ENCODE data around the gene ROM1. TPM values are rescaled to one million over a fixed set of nuclear protein-coding genes. Genes with fewer than 3 reads are reported as not detected.
A peak's percentile ranks its signal among the peaks of the same experiment; 100 is the strongest.

ROM1 gene
- total and polyA plus RNA-seq, 2 experiments from 2014 or later: 0.24 to 0.65 TPM

DNA sequence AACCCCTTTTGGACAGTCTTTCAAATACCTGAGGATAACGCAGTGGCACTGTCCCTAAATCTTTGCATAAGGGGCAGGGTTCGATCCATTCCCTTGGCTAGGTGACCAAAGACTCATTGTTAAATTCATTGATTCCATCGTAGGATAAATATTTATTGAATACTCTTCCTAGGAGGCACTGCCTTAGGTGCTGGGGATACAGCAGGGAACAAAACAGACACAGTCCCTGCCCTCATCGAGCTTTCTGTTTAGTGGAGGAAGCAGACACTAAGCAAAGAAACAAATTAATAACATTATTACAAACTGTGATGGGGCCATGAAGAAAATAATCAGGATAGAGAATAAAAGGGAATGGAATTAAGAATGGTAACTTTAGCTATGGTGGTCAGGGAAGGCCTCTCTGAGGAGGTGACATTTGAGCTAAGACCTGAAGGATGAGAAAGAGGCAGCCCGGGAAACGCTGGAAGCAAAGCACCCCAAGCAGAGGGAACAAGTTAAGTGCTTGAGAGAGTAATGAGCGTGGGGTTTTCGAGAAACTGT lies 8.0 kb downstream of the ROM1 start:
- TF ChIP-seq, protein P1, sequence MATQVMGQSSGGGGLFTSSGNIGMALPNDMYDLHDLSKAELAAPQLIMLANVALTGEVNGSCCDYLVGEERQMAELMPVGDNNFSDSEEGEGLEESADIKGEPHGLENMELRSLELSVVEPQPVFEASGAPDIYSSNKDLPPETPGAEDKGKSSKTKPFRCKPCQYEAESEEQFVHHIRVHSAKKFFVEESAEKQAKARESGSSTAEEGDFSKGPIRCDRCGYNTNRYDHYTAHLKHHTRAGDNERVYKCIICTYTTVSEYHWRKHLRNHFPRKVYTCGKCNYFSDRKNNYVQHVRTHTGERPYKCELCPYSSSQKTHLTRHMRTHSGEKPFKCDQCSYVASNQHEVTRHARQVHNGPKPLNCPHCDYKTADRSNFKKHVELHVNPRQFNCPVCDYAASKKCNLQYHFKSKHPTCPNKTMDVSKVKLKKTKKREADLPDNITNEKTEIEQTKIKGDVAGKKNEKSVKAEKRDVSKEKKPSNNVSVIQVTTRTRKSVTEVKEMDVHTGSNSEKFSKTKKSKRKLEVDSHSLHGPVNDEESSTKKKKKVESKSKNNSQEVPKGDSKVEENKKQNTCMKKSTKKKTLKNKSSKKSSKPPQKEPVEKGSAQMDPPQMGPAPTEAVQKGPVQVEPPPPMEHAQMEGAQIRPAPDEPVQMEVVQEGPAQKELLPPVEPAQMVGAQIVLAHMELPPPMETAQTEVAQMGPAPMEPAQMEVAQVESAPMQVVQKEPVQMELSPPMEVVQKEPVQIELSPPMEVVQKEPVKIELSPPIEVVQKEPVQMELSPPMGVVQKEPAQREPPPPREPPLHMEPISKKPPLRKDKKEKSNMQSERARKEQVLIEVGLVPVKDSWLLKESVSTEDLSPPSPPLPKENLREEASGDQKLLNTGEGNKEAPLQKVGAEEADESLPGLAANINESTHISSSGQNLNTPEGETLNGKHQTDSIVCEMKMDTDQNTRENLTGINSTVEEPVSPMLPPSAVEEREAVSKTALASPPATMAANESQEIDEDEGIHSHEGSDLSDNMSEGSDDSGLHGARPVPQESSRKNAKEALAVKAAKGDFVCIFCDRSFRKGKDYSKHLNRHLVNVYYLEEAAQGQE (IDR thresholded peaks at IDR 0.05; ENCODE audit: unreplicated experiment): no peak
- TF ChIP-seq NANOG (IDR thresholded peaks at IDR 0.05; ENCODE audit: borderline replicate concordance): no peak

GRCh38 chr11:62621567-62622470 lies 8.8 kb downstream of the ROM1 start, which contains the start of gene B3GAT3:
Gene B3GAT3, minus strand, starts transcription at chr11:62621986. Its CDS starts 39 bp downstream, at chr11:62621947.
- no peaks in the 10 kb centered on the region for H3K27me3 ChIP-seq (ENCODE audit: insufficient read depth)
- Mint-ChIP-seq H3K9me3 (no peaks in the 10 kb centered on the region), H3K4me3 (peak within 1 kb of the TSS; percentile 94), H3K27me3 (ENCODE audit: insufficient read depth, low read depth, poor library complexity) (peaks cover 9% of the 10 kb centered on the region), H3K27ac (peak within 1 kb of the TSS; percentile 96), H3K36me3 (ENCODE audit: low read depth) (peaks cover 31% of the 10 kb centered on the region), H3K4me1 (peaks cover 16% of the 10 kb centered on the region)
- H4K20me1 ChIP-seq (replicated peaks; ENCODE audit: insufficient read depth): no peaks in the 10 kb centered on the region
- H3K27ac ChIP-seq (ENCODE audit: low read depth): peak within 1 kb of the TSS; percentile 88
- peak within 1 kb of the TSS; percentile 38 for H2AFZ ChIP-seq
- peaks cover 39% of the 10 kb centered on the region for H3F3A ChIP-seq (replicated peaks; ENCODE audit: low read depth)
- H3K79me2 ChIP-seq (replicated peaks; ENCODE audit: insufficient read depth): peaks cover 8% of the 10 kb centered on the region; the same call in 1 of the 2 replicates
- peak; percentile 94 for ATAC-seq
- H3K4me1 ChIP-seq (ENCODE audit: insufficient read depth): peaks cover 12% of the 10 kb centered on the region
- H3K4me2 ChIP-seq: peak within 1 kb of the TSS; percentile 90
- H3K4me3 ChIP-seq: peak within 1 kb of the TSS; percentile 87
- H3K36me3 ChIP-seq (ENCODE audit: insufficient read depth): peaks cover 17% of the 10 kb centered on the region
- peak; percentile 98 for DNase-seq (ENCODE audit: low spot score)
- H3K9me2 ChIP-seq (ENCODE audit: insufficient read depth): no peaks in the 10 kb centered on the region
- TF ChIP-seq ZNF114 (CRISPR knock-in tag; IDR thresholded peaks at IDR 0.05): no peak
- TF ChIP-seq, protein P2, sequence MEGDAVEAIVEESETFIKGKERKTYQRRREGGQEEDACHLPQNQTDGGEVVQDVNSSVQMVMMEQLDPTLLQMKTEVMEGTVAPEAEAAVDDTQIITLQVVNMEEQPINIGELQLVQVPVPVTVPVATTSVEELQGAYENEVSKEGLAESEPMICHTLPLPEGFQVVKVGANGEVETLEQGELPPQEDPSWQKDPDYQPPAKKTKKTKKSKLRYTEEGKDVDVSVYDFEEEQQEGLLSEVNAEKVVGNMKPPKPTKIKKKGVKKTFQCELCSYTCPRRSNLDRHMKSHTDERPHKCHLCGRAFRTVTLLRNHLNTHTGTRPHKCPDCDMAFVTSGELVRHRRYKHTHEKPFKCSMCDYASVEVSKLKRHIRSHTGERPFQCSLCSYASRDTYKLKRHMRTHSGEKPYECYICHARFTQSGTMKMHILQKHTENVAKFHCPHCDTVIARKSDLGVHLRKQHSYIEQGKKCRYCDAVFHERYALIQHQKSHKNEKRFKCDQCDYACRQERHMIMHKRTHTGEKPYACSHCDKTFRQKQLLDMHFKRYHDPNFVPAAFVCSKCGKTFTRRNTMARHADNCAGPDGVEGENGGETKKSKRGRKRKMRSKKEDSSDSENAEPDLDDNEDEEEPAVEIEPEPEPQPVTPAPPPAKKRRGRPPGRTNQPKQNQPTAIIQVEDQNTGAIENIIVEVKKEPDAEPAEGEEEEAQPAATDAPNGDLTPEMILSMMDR (conservative IDR thresholded peaks at IDR 0.05; ENCODE audit: low read depth in 2 of 2): 0 out of 4 replicates have a peak, but pooled peaks of 1 of the 2 experiments have one; percentile 9
- no peak for TF ChIP-seq ZNF331 (CRISPR knock-in tag; IDR thresholded peaks at IDR 0.05; ENCODE audit: low read depth)
- TF ChIP-seq, protein P3, sequence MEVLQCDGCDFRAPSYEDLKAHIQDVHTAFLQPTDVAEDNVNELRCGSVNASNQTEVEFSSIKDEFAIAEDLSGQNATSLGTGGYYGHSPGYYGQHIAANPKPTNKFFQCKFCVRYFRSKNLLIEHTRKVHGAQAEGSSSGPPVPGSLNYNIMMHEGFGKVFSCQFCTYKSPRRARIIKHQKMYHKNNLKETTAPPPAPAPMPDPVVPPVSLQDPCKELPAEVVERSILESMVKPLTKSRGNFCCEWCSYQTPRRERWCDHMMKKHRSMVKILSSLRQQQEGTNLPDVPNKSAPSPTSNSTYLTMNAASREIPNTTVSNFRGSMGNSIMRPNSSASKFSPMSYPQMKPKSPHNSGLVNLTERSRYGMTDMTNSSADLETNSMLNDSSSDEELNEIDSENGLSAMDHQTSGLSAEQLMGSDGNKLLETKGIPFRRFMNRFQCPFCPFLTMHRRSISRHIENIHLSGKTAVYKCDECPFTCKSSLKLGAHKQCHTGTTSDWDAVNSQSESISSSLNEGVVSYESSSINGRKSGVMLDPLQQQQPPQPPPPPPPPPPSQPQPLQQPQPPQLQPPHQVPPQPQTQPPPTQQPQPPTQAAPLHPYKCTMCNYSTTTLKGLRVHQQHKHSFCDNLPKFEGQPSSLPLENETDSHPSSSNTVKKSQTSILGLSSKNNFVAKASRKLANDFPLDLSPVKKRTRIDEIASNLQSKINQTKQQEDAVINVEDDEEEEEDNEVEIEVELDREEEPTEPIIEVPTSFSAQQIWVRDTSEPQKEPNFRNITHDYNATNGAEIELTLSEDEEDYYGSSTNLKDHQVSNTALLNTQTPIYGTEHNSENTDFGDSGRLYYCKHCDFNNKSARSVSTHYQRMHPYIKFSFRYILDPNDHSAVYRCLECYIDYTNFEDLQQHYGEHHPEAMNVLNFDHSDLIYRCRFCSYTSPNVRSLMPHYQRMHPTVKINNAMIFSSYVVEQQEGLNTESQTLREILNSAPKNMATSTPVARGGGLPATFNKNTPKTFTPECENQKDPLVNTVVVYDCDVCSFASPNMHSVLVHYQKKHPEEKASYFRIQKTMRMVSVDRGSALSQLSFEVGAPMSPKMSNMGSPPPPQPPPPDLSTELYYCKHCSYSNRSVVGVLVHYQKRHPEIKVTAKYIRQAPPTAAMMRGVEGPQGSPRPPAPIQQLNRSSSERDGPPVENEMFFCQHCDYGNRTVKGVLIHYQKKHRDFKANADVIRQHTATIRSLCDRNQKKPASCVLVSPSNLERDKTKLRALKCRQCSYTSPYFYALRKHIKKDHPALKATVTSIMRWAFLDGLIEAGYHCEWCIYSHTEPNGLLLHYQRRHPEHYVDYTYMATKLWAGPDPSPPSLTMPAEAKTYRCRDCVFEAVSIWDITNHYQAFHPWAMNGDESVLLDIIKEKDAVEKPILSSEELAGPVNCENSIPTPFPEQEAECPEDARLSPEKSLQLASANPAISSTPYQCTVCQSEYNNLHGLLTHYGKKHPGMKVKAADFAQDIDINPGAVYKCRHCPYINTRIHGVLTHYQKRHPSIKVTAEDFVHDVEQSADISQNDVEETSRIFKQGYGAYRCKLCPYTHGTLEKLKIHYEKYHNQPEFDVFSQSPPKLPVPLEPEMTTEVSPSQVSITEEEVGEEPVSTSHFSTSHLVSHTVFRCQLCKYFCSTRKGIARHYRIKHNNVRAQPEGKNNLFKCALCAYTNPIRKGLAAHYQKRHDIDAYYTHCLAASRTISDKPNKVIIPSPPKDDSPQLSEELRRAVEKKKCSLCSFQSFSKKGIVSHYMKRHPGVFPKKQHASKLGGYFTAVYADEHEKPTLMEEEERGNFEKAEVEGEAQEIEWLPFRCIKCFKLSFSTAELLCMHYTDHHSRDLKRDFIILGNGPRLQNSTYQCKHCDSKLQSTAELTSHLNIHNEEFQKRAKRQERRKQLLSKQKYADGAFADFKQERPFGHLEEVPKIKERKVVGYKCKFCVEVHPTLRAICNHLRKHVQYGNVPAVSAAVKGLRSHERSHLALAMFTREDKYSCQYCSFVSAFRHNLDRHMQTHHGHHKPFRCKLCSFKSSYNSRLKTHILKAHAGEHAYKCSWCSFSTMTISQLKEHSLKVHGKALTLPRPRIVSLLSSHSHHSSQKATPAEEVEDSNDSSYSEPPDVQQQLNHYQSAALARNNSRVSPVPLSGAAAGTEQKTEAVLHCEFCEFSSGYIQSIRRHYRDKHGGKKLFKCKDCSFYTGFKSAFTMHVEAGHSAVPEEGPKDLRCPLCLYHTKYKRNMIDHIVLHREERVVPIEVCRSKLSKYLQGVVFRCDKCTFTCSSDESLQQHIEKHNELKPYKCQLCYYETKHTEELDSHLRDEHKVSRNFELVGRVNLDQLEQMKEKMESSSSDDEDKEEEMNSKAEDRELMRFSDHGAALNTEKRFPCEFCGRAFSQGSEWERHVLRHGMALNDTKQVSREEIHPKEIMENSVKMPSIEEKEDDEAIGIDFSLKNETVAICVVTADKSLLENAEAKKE (CRISPR knock-in tag; IDR thresholded peaks at IDR 0.05): no peak
- TF ChIP-seq JUNB (IDR thresholded peaks at IDR 0.05; ENCODE audit: unreplicated experiment): no peak

More for the DNA sequence above, 8.0 kb downstream of the ROM1 start:
- peaks cover 12% of the 10 kb centered on the region for H3K36me3 ChIP-seq (ENCODE audit: insufficient read depth)
- no peaks in the 10 kb centered on the region for H4K20me1 ChIP-seq (replicated peaks; ENCODE audit: insufficient read depth)
- DNase-seq (ENCODE audit: low spot score) (no peak), ATAC-seq (no peak)
- H3K4me3 ChIP-seq: peak overlapping the region; percentile 87
- Mint-ChIP-seq H3K27ac (peak overlapping the region; percentile 88), H3K36me3 (ENCODE audit: low read depth) (peaks cover 26% of the 10 kb centered on the region), H3K4me1 (peaks cover 16% of the 10 kb centered on the region), H3K4me3 (peak overlapping the region; percentile 94), H3K9me3 (no peaks in the 10 kb centered on the region), H3K27me3 (ENCODE audit: insufficient read depth, low read depth, poor library complexity) (peaks cover 9% of the 10 kb centered on the region)
- peaks cover 12% of the 10 kb centered on the region for H3K4me1 ChIP-seq (ENCODE audit: insufficient read depth)
- peaks cover 35% of the 10 kb centered on the region for H3F3A ChIP-seq (replicated peaks; ENCODE audit: low read depth)
- peak overlapping the region; percentile 80 for H3K27ac ChIP-seq (ENCODE audit: low read depth)
- peaks cover 8% of the 10 kb centered on the region; the same call in 1 of the 2 replicates for H3K79me2 ChIP-seq (replicated peaks; ENCODE audit: insufficient read depth)
- no peaks in the 10 kb centered on the region for H3K9me2 ChIP-seq (ENCODE audit: insufficient read depth)
- H3K4me2 ChIP-seq: peak overlapping the region; percentile 90
- no peaks in the 10 kb centered on the region for H3K27me3 ChIP-seq (ENCODE audit: insufficient read depth)
- peak overlapping the region; percentile 38 for H2AFZ ChIP-seq

All from GM23338 (cell line).